ENCODE measurements around the gene SOS1. TPM values are rescaled to one million over a fixed set of nuclear protein-coding genes. Genes with fewer than 3 reads are reported as not detected.
"Not testable (repeated sequence)": the region's sequence is repeated elsewhere in the genome, so short reads cannot be mapped to it uniquely, and the experiment has no call there.

The SOS1 gene
- total RNA-seq (2014; rRNA removed; shearing (Covaris generic)) = 19.0 and 21.2 TPM in 2 replicates
- polyA plus RNA-seq (2014; cell fraction: nucleus; rRNA removed) = 3.9 and 10.6 TPM in 2 replicates

GRCh38 chr2:39120771-39121522 is at the start of gene SOS1:
Gene SOS1 (minus strand): TSS chr2:39121051. CDS start chr2:39120422, 629 bp downstream.
- peak; percentile 94 for DNase-seq (ENCODE audit: extremely low read depth, low read depth)

DNA sequence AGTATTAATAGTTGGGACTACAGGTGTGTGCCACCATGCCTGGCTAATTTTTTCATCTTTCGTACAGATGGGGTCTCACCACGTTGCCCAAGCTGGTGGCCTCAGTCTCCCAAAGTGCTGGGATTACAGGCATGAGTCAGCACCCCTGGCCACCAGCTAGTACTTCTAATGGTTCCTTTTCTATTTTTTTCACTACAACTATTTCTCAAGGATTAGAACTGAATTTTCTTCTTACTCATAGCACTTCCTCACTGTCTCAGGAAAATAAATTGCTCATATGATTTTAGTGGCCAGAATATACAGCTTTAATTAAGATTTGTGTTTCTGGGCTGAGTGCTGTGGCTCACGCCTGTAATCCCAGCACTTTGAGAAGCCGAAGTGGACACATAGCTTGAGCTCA is 43.2 kb upstream of the SOS1 start:
- no peak for DNase-seq (ENCODE audit: extremely low read depth, low read depth)

DNA sequence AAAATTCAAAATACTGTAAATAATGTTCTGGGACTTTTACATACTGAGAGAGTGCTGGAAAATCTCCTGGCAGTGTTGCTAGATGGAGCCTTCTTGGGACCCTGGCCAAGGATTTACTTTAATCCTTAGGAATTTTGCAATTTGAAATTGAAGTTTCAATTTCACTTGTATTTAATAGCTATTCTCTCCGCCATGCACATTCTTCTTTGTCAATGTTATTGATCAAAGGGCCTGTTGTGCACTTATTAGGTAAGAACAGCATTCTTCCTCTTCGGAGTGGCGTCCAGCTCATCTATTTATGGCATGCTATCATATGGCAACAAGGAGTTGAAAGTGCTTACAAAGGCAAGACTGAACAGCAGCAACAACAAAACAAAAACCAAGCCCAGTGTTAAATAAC is 40.1 kb upstream of the SOS1 start:
- DNase-seq (ENCODE audit: extremely low read depth, low read depth) = no peak

DNA sequence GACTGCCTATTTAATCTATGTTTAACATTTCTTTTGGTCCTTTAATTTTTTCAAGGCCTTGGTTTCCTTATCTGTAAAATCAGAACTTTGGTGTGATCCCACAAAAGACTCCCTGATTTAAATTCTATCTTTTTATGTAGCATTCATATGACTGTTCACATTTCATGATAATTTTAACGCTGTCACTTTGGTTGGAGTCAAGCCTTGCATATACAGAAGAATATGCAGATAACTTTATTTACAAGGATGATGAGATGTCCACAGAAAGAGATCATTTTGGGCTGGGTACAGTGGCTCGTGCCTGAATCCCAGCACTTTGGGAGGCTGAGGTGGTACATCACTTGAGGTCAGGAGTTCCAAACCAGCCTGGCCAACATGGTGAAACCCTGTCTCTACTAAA is 38.4 kb upstream of the SOS1 start:
- DNase-seq (ENCODE audit: extremely low read depth, low read depth) = no peak

- DNase-seq (ENCODE audit: extremely low read depth, low read depth) = no peak
Observed at GRCh38 chr2:39158351-39158750, 37.5 kb upstream of the SOS1 start.

GRCh38 chr2:39156846-39157245 is 36.0 kb upstream of the SOS1 start:
- no peak for DNase-seq (ENCODE audit: extremely low read depth, low read depth)

- DNase-seq (ENCODE audit: extremely low read depth, low read depth) = no peak
Observed at GRCh38 chr2:39156107-39156506, 35.3 kb upstream of the SOS1 start.

DNA sequence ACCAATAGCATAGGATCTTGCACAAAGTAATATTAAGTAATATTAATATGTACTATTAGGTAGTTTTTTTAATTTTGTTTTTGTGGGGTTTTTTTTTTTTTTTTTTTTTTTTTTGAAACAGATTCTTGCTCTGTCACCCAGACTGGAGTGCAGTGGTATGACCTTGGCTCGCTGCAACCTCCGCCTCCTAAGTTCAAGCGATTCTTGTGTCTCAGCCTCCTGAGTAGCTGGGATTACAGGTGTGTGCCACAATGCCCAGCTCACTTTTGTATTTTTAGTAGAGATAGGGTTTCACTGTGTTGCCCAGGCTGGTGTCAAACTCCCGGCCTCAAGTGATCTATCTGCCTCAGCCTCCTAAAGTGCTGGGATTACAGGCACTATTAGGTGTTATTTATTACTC is 34.7 kb upstream of the SOS1 start:
- not testable (repeated sequence) for DNase-seq (ENCODE audit: extremely low read depth, low read depth)

- DNase-seq (ENCODE audit: extremely low read depth, low read depth) = no peak
Observed at GRCh38 chr2:39154944-39155343, 34.1 kb upstream of the SOS1 start.

GRCh38 chr2:39153312-39153711 is 32.5 kb upstream of the SOS1 start:
- no peak for DNase-seq (ENCODE audit: extremely low read depth, low read depth)

DNA sequence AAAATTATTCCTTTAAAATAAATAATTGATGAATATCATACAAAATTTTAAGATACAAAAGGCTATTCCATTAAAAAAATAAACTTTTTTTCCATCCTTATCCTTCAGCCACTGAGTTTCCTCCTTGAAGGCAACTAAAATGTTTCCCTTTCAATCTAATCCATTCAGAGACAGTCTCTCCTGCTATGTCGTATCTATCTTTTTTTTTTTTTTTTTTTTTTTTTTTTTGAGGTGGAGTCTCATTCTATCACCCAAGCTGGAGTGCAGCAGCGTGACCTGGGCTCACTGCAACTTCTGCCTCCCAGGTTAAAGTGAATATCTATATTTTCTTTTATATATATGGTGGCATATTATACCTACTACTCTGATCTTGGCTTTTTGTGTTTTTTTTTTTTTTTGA is 31.7 kb upstream of the SOS1 start:
- DNase-seq (ENCODE audit: extremely low read depth, low read depth) = no peak

GRCh38 chr2:39150890-39151497 is 30.1 kb upstream of the SOS1 start:
- DNase-seq (ENCODE audit: extremely low read depth, low read depth) = no peak

DNA sequence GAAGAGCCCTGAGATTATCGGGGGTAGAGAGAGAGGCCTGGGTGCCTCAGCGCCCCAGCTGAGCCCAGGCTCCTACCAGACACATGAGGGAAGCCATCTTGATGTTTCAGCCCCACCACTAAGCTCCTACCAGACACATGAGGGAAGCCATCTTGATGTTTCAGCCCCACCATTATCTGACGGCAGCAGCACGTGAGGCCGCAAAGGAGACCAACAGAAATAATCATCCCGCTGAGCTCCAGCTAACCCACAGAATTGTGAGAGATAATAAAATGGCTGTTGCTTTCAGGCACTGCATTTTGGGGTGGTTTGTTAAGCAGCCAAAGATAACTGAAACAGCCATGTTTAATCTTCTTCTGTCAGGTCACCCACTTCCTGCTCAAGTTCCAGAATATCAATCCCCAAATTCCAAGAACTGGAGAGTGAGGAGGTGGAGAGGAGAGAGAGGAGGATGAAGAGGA is 29.3 kb upstream of the SOS1 start:
- DNase-seq (ENCODE audit: extremely low read depth, low read depth) = no peak

- DNase-seq (ENCODE audit: extremely low read depth, low read depth) = no peak
Observed at GRCh38 chr2:39146630-39147029, 25.8 kb upstream of the SOS1 start.

GRCh38 chr2:39145906-39146421 is 25.1 kb upstream of the SOS1 start:
- no peak for DNase-seq (ENCODE audit: extremely low read depth, low read depth)

DNA sequence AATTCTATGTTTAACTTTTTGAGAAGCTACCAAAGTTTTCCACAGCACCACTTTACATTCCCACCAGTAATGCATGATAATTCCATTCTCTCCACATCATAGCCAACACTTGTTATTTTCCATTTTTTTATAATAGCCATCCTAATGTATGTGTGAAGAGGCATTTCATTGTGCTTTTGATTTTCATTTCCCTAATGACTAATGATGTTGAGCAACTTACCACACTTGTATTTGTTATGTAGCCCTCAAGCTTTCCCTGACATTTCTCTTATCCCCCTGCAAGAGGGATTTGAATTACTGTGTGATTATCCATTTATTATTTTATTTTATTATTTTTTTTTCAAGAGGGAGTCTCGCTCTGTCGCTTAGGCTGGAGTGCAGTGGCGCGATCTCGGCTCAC is 23.6 kb upstream of the SOS1 start:
- no peak for DNase-seq (ENCODE audit: extremely low read depth, low read depth)

DNA sequence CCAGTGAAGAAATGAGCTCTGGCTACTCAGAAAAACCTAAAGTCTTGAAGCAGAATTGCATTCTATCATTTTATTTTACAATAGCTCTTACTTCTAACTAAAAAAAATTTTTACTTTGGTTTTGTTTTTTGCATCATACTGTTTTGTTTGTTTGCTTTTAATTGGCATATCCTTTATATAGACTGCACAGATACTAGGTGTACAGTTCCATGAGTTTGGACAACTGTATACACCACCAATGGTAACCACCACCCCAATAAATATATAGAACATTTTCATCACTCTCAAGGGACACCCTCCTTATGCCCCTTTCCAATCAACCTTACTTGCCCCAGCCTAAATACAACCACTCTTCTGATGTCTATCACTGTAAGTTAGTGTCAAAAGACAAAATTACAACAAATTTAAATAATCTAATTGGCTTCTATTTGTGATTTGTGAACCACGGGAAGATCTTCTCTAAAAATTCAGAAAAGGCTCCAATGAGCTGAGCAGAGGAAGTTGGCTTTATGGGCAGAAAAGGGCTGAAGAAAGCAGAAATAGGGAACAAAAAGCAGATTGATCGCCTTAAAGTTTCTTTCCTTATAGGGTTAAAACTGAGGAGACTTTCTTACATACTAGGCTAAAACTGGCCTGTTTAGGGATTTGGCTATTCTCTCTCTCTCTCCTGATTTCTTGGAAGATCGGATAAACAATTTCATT is 22.2 kb upstream of the SOS1 start:
- DNase-seq (ENCODE audit: extremely low read depth, low read depth) = no peak

DNA sequence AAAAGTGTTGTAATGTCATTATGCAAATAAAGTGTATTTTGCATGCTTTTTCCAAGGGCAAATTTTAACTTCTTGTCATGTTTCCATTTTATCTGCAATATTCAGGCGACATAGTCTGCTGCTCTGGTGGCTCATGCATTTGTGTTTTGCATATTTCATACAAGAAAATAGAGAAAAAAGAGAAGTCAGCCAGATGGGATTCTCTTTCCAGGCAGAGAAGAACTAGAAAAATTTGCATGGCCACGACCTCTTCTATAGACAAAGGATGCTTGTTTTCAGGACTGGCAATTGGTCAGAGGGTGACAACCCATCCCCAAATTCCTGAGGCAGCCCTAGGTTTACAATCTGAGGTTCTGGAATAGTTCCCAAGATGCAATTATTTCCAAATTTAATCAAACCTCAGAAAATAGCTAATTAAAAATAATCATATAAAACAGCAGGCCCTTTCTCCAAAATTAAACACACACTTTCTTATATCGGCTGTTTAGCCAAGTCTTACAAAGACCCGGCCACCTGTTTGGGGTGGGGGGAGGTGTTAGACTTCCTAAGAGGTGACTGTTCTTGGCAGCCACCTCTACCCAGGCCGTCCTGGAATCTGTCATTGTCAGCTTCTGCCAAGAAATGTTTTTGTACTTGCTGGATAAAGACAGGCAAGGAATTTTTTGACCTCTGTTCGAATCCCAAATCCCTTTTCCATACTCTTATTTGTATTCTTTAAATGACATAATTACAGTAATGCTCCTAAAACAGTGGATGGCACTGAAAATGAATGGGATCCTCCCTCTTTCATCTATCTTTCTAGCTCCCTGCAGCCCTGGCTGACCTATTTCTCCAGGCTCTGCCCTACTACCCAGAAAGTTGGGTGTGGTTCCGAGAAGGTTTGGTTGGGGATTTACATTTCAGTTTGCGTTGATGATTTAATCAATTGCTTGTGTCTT is 20.8 kb upstream of the SOS1 start:
- DNase-seq (ENCODE audit: extremely low read depth, low read depth) = no peak

DNA sequence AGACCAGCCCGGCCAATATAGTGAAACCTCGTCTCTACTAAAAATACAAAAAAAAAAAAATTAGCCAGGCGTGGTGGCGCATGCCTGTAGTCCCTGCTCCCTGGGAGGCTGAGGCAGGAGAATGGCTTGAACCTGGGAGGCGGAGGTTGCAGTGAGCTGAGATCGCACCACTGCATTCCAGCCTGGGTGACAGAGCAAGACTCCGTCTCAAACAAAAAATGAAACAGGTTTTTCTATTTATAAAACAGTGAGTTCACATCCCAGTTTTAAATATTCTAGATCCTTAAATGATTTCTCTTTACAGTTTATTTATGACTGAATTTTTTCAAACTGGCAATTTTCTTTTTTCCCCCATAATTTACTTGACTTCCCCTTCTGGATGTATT is 20.1 kb upstream of the SOS1 start:
- DNase-seq (ENCODE audit: extremely low read depth, low read depth) = not testable (repeated sequence)

- no peak for DNase-seq (ENCODE audit: extremely low read depth, low read depth)
Observed at GRCh38 chr2:39140322-39140847, 19.5 kb upstream of the SOS1 start.

All from NCI-H460 (cell line).